Caco-2 (cell line): ENCODE results near the gene PNPLA7. TPM values are rescaled to one million over a fixed set of nuclear protein-coding genes. Genes with fewer than 3 reads are reported as not detected.
A peak's percentile ranks its signal among the peaks of the same experiment; 100 is the strongest.
"Not testable (repeated sequence)": the region's sequence is repeated elsewhere in the genome, so short reads cannot be mapped to it uniquely, and the experiment has no call there.

Experiments used
- BruUV-seq: library from RNA; stranded (reverse); fragments of 400-500 nt; replicated peaks from 2 replicates; lab custom pipeline; 2021; lab: Mats Ljungman, UMichigan
- CTCF ChIA-PET: fragments of 300-600 bp; sonication (Branson Sonifier 250); formaldehyde crosslinking; loops from one replicate; lab custom pipeline; 2022; ENCODE audit warnings: antibody characterized with exemption; lab: Charles Lee
- POLR2A ChIA-PET: fragments of 300-600 bp; sonication (Branson Sonifier 250); formaldehyde crosslinking; loops from one replicate; lab custom pipeline; 2022; ENCODE audit warnings: antibody characterized with exemption; lab: Charles Lee
- DNase-seq, 2 experiments: peaks; one replicate each; pipeline versions ENCODE4 v3.0.0 to v3.0.0-alpha.2; 2020 to 2022
- H3K27me3 ChIP-seq: replicated peaks from 2 replicates; pipeline ENCODE4 v1.6.0; 2011; ENCODE audit warnings: low read length; ENCODE audit not compliant: control insufficient read depth, insufficient read depth
- H3K36me3 ChIP-seq: 2 replicates; pipeline ENCODE4 v1.5.1; 2011; ENCODE audit warnings: low read length; ENCODE audit not compliant: control insufficient read depth, insufficient read depth
- H3K4me1 ChIP-seq: fragments of 250-450 bp; sonication (Bioruptor Pico); 2 replicates; pipeline ENCODE4 v1.5.1; 2020; ENCODE audit warnings: mild to moderate bottlenecking
- H3K4me3 ChIP-seq: 2 replicates; pipeline ENCODE4 v1.5.1; 2011; ENCODE audit warnings: low read depth, mild to moderate bottlenecking, control low read depth, low read length
- H3K9me3 ChIP-seq: fragments of 250-450 bp; sonication (Bioruptor Pico); 2 replicates; pipeline ENCODE4 v1.5.1; 2020; ENCODE audit warnings: mild to moderate bottlenecking, moderate library complexity
- H3K27ac Mint-ChIP-seq: one replicate; pipeline ENCODE4 v1.8.0; 2022; ENCODE audit warnings: mixed read lengths; ENCODE audit not compliant: unreplicated experiment
- H3K27me3 Mint-ChIP-seq: one replicate; pipeline ENCODE4 v1.8.0; 2022; ENCODE audit warnings: mixed read lengths; ENCODE audit not compliant: insufficient read depth, unreplicated experiment
- H3K36me3 Mint-ChIP-seq: one replicate; pipeline ENCODE4 v1.8.0; 2022; ENCODE audit warnings: mild to moderate bottlenecking, mixed read lengths; ENCODE audit not compliant: insufficient read depth, unreplicated experiment
- H3K4me1 Mint-ChIP-seq: one replicate; pipeline ENCODE4 v1.8.0; 2022; ENCODE audit warnings: low read depth, mixed read lengths; ENCODE audit not compliant: unreplicated experiment
- H3K4me3 Mint-ChIP-seq: one replicate; pipeline ENCODE4 v1.8.0; 2022; ENCODE audit warnings: mild to moderate bottlenecking, moderate library complexity, mixed read lengths; ENCODE audit not compliant: unreplicated experiment
- H3K9me3 Mint-ChIP-seq: one replicate; pipeline ENCODE4 v1.8.0; 2022; ENCODE audit warnings: mixed read lengths; ENCODE audit not compliant: unreplicated experiment
- intact Hi-C: fragments of 100-400 bp; cut with micrococcal nuclease; formaldehyde crosslinking; loops from one replicate; pipeline ENCODE4 v1.10.0; 2022; ENCODE audit not compliant: unreplicated experiment
- total RNA-seq: library from RNA; stranded (reverse); gene quantifications from 2 replicates; pipeline ENCODE4 v1.2.3, GENCODE V29; 2022
- TF ChIP-seq, protein P1 (sequence below), 2 experiments: fragments of 200-600 bp in 1 of 2; IDR thresholded peaks; 1 replicate in 1 of 2; 2 replicates in 1 of 2; pipeline versions ENCODE4 v1.5.1 to v1.8.0; 2011 to 2022; ENCODE audit warnings: antibody characterized with exemption in 1 of 2, control low read depth in 1 of 2, inconsistent platforms in 1 of 2, low read depth in 1 of 2, low read length in 1 of 2, mild to moderate bottlenecking in 1 of 2, moderate library complexity in 1 of 2; ENCODE audit not compliant: insufficient read depth in 1 of 2, severe bottlenecking in 1 of 2, unreplicated experiment in 1 of 2

The PNPLA7 gene
- total RNA-seq, 1 experiment from 2014 or later = 1.8 TPM

DNA sequence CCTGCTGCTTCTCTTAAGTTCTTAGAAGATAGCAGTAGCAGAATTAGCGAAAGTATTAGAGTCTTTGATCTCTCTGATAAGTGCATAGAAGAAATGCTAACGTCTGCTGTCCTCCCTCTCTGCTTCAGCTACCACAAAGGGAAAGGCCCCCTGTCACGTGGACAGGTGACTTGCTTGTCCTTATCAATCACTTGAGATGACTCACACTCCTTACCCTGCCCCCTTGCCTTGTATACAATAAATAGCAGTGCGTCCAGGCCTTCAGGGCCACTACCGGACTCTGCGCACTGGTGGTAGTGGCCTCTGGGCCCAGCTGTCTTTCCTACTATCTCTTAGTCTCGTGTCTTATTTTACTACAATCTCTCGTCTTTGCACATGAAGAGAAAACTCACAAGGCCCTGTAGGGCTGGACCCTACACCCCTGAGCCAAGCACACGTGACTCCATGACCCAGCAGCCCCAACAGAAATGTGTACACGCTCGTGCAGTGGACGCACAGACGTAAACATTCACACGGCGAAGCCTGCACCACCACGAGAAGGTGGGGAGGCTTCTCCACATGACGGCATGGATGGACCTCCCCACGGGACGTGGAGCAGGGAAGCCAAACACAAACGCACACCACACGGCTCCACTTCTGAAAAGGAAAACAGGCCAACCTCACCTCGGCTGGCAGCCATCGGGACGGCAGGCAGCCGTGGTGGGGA is 38.3 kb downstream of the PNPLA7 start:
- no peaks in the 10 kb centered on the region for H3K36me3 Mint-ChIP-seq
- BruUV-seq = TSS peak; percentile 87
- DNase-seq = peak; percentile 69 to 87
- TF ChIP-seq, protein P1, sequence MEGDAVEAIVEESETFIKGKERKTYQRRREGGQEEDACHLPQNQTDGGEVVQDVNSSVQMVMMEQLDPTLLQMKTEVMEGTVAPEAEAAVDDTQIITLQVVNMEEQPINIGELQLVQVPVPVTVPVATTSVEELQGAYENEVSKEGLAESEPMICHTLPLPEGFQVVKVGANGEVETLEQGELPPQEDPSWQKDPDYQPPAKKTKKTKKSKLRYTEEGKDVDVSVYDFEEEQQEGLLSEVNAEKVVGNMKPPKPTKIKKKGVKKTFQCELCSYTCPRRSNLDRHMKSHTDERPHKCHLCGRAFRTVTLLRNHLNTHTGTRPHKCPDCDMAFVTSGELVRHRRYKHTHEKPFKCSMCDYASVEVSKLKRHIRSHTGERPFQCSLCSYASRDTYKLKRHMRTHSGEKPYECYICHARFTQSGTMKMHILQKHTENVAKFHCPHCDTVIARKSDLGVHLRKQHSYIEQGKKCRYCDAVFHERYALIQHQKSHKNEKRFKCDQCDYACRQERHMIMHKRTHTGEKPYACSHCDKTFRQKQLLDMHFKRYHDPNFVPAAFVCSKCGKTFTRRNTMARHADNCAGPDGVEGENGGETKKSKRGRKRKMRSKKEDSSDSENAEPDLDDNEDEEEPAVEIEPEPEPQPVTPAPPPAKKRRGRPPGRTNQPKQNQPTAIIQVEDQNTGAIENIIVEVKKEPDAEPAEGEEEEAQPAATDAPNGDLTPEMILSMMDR (IDR thresholded peaks at IDR 0.05; ENCODE audit: insufficient read depth in 1 of 2, low read depth in 1 of 2, low read length in 1 of 2, severe bottlenecking in 1 of 2, unreplicated experiment in 1 of 2) = no peak
- Histone ChIP-seq H3K4me3 (no peak overlapping the region), H3K9me3 (no peaks in the 10 kb centered on the region), H3K27me3 (no peaks in the 10 kb centered on the region), H3K36me3 (no peaks in the 10 kb centered on the region), H3K4me1 (peaks cover 11% of the 10 kb centered on the region)
- peaks cover 8% of the 10 kb centered on the region for H3K4me1 Mint-ChIP-seq
- H3K27ac Mint-ChIP-seq = no peak overlapping the region
- ChIA-PET CTCF (no interaction called here), POLR2A (no interaction called here)
- intact Hi-C loops = no loop called here
- no peaks in the 10 kb centered on the region for H3K9me3 Mint-ChIP-seq
- no peaks in the 10 kb centered on the region for H3K27me3 Mint-ChIP-seq
- H3K4me3 Mint-ChIP-seq = no peak overlapping the region

DNA sequence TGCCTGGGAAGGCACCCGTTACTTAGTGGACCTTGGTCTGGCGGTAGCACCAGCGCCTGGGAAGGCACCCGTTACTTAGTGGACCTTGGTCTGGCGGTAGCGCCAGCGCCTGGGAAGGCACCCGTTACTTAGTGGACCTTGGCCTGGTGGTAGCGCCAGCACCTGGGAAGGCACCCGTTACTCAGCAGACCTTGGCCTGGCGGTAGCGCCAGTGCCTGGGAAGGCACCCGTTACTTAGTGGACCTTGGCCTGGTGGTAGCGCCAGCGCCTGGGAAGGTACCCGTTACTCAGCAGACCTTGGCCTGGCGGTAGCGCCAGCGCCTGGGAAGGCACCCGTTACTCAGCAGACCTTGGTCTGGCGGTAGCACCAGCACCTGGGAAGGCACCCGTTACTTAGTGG is 39.1 kb downstream of the PNPLA7 start:
- BruUV-seq, H3K9me3 Mint-ChIP-seq: not testable (repeated sequence)

GRCh38 chr9:137509198-137509597 is 41.0 kb downstream of the PNPLA7 start:
- H3K36me3 ChIP-seq = no peaks in the 10 kb centered on the region
- H3K27me3 Mint-ChIP-seq = no peaks in the 10 kb centered on the region
- no peaks in the 10 kb centered on the region for H3K36me3 Mint-ChIP-seq
- POLR2A ChIA-PET = no interaction called here
- H3K4me3 ChIP-seq = no peak overlapping the region
- peaks cover 11% of the 10 kb centered on the region for H3K4me1 ChIP-seq
- H3K9me3 Mint-ChIP-seq = peaks cover 2% of the 10 kb centered on the region
- H3K4me3 Mint-ChIP-seq = no peak overlapping the region
- no peak for DNase-seq
- BruUV-seq = no TSS peak
- TF ChIP-seq, protein P1 (IDR thresholded peaks at IDR 0.05; ENCODE audit: insufficient read depth in 1 of 2, low read depth in 1 of 2, low read length in 1 of 2, severe bottlenecking in 1 of 2, unreplicated experiment in 1 of 2) = no peak
- H3K9me3 ChIP-seq = no peaks in the 10 kb centered on the region
- peaks cover 8% of the 10 kb centered on the region for H3K4me1 Mint-ChIP-seq
- CTCF ChIA-PET = interaction anchor here (0.8 kb wide), 1 partner anchor 81 kb away, joined by 3 read pairs; the partner anchor contains the start of gene ZMYND19
- no peak overlapping the region for H3K27ac Mint-ChIP-seq
- intact Hi-C loops = no loop called here
- no peaks in the 10 kb centered on the region for H3K27me3 ChIP-seq

More for the DNA sequence above, 39.1 kb downstream of the PNPLA7 start:
- H3K27me3 Mint-ChIP-seq, H3K9me3 ChIP-seq, H3K27me3 ChIP-seq, H3K27ac Mint-ChIP-seq, intact Hi-C loops, H3K36me3 ChIP-seq, H3K4me3 ChIP-seq, H3K4me1 Mint-ChIP-seq, H3K36me3 Mint-ChIP-seq, POLR2A ChIA-PET, DNase-seq, H3K4me3 Mint-ChIP-seq: not testable (repeated sequence)
- H3K4me1 ChIP-seq = peaks cover 11% of the 10 kb centered on the region
- CTCF ChIA-PET = interaction anchor here (0.6 to 0.8 kb wide), 2 partner anchors 65 to 87 kb away, joined by 3 read pairs; no protein-coding TSS in a partner anchor
